GM18526 (cell line): ENCODE results near the gene AEBP1.

ENCODE experiments used
- POLR2A ChIP-seq: IDR thresholded peaks from 3 replicates; pipeline ENCODE4 v1.6.1; 2011; ENCODE audit not compliant: insufficient read length; ENCODE audit errors: extremely low read depth

The AEBP1 gene

DNA sequence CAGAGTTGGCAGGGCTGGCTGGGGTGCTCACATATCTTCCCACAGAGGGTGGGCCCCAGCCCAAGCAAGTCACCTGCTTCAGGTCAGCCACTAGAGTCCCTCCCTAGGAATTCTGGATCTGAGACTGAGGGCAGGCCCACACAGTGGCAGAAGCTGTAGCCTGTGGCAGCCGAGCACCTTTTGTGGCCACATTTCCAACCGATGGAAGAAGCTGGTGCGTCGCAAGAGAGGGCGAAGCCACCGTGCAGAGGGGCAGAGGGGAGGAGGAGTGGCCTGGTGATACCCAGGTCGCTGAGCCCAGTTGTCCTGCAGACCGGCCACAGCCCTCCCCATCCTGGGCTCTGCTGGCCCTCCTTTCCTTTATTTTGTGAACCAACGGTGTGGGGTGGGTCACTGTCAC is 27.1 kb upstream of the AEBP1 start:
- TF ChIP-seq POLR2A: no peak

DNA sequence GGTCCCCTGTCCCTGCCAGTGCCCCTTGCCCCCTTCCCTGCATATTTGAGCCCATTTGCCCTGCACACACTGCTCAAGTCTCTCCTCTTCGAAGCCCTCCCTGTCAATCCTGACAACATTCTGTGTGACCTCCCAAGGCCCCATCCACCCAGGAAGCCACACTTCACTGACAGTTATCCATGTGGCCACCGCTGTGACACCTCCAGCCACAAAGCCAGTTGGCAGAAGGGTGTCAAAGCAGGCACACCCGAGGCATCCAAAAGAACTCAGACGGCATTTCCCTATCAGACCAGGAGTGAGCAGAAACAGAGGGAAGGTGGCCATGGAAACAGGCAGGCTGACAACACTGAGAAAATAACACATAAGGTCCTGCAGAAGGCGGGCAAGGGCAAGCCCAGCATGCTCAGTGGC is 26.5 kb upstream of the AEBP1 start:
- TF ChIP-seq POLR2A: no peak

DNA sequence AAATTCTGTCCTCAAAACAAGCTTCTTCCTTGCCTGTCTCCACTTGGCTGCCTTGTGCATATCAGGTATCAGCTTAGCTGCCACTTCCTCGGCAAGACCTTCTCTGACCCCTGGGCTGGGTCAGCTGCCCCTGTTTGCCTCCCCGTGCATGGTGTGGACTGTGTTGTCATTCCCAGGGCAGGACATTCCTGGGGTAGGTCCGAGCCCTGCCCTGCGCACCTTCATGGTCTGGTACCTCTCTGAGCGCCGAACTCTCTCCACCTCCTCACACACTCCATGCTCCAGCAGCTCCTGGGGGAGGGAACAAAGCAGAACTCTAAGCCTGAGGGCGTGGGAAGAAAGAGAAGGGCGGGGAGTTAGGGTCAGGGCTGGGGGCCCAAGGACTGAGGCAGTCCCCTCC is 25.6 kb upstream of the AEBP1 start:
- no peak for TF ChIP-seq POLR2A

DNA sequence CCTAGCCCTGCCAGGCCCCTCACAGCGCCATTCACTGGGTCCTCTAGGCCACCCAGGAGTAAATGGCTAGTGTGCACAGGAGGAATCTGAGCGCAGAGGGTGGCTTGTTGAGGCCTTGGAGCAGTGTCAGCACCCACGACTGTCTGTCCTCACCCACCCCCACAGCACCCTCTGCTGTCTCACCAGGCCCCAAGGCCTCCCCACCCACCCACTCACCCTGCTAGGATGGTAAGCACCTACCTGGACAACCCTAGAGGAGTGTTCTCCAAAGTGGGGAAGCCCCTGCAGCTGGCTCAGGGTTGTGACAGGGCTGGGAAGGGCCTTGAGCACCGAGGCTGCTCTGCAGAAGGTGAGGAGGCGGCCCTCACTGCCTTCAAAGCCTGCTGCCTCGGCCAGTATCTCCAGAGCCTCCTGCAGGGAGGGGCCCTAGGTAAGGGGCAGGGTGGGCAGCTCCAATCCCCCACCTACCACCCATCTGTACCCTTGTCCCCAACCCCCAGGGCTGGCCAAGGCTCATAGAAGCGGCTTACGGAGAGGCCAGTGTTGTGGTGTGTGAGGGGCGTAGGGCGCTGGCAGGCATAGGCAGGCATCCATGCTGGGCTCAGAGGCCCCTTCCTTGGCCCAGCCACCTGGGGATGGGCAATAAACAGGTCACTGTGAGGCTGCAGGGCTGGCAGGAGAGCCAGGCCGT is 24.7 kb upstream of the AEBP1 start:
- TF ChIP-seq POLR2A: no peak

DNA sequence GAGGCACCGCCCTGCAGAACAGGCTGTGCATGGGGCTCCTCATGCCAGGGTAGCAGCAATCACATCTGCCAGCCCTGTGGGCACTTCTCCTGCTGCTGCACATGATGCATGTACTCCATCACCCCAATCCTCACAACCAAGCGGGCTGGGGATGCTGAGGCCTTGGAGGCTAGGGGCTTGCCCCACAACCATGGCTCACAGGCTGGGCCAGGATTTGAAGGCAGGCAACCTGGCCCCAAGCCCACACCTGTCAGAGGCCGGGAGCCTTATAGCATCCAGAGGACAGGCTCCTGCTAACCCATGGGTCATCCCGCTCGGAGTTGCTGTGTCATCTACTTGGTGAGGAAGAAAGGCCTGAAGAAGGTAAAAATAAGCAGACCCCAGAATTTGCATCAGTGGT is 24.0 kb upstream of the AEBP1 start:
- no peak for TF ChIP-seq POLR2A

DNA sequence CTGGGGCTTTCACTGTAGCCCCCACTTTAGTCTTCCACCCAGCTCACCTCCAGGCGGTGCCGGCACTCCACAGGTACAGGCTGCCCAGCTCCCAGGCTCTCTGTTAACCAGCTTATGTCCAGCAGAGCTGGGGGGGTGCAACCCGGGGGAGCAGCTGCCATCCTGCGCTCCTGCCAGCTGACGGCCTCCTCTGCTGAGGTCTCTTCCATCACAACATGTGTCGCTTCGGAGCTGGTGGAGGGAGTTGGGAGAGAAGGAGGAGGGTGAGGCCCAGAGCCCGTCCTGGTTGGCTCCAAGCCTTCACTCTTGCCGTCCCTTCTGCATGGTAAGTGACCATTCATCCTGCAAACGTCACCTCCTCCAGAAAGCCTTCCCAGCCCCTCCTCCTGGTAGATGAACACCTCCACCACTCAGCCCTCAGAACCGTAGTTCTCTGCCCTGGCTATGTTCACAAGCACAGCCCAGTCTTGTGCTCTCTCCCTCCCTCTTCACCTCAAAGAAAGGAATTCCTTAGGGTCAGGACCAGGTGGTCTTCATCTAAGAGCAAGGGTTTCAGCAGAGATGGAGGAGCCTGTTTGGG is 23.4 kb upstream of the AEBP1 start:
- TF ChIP-seq POLR2A: no peak

DNA sequence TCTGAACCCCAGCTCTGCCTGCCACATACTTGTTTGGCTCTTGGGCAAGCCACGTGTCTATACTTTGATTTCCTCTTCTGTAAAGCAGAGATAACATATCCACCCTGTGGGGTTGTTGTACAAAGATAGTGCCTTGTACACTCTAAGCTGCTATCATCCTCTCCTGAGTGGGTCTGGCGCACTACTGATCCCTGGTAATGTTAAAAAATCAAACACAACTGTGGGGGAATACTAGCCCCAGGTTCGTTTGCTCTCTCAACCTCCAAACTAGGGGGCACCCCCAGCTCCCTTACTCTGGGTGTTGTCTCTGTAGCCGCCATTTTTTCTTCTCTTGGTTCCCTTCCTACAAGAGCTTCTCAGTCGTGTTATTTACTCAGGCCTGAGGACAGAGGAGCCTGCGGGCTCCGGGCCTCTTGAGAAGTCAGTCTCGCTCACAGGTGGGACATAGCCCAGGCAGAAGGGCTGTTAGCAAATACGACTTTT is 22.8 kb upstream of the AEBP1 start:
- TF ChIP-seq POLR2A: no peak

DNA sequence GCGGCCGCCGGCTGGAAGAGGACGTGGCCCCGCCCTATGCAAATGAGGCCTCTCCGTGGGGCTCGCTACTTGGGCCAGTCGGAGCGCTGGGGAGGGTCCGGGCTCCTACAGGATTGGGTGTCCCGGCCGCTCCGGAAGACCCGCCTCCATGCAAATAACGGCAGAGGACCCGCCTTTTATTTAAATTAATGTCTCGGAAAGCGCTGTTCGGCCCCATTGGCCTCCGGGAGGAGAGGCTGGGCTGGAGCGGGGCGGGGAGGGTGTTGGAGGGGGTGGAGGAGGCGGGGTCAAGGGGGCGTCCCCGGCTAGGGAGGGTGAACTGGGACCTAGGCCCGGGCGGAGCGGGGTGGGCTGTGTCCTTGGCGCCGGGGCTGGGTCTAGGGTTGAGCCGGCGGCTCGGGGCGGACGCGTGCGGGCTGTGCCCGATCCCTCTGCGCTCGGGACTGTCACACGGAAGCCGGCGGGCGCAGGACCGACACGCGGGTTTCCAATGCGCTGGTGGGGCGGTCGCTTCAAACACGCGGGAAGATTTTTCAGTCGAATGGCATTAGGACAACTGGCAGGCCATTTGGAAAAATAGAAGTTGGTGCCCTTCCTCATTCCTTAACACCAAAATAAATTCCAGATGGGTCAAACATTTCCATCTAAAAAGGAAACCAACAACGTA is 21.5 kb upstream of the AEBP1 start:
- TF ChIP-seq POLR2A: peak; percentile 40

DNA sequence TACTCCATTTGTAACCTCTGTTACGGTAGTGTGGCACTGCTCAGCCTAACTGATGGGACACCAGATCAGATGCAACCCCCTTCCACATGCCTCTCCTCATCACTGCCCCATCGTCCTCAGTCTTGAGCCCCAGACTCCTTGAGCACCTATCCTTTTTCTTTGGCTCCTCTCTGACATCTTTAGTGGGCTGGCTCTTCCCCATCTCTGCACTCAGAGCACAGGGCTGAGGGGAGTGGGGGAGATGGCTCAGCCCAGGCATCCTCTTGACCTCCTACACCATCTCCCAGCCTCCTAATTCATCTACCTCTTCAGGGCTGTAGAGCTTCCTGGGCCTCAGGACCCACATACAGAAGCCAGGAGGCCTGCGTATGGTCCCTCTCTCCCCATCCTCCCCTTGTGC is 20.3 kb upstream of the AEBP1 start:
- no peak for TF ChIP-seq POLR2A

DNA sequence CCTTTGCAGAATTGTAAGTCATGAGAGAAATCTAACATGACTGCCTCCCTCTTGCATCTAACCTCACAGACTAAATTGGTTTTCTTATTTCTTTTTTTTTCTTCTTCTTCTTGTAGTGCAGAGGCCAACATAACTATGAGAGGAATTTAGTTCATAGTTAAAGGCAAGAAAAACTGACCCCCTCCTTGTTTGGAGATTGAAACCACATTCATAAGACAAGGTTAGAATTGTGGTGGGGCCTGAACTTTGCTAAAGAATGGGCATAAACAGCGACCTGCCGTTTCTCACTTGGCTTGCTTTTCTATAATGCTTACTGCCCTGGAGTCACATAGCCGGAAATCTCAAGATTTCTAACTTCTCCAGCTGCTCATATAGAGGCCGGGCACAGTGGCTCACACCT is 19.4 kb upstream of the AEBP1 start:
- no peak for TF ChIP-seq POLR2A

DNA sequence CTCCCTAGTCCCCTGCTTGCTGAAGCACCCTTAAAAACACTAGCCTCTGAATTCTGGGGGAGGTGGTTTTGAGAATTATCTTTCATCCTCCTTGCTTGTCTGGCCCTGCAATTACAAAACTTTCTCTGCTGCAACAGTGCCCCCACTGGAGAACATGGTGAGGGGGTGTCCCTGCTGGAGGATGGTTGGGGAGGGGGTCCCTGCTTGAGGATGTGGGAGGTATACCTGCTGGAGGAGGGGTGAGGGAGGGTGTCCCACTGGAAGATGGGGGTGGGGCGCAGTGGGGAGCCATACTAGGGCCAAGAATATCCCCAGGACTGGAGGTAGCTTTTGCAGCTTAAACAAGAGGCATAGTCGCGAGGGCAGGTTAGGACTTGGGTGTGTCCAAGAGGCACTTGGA is 18.6 kb upstream of the AEBP1 start:
- no peak for TF ChIP-seq POLR2A

DNA sequence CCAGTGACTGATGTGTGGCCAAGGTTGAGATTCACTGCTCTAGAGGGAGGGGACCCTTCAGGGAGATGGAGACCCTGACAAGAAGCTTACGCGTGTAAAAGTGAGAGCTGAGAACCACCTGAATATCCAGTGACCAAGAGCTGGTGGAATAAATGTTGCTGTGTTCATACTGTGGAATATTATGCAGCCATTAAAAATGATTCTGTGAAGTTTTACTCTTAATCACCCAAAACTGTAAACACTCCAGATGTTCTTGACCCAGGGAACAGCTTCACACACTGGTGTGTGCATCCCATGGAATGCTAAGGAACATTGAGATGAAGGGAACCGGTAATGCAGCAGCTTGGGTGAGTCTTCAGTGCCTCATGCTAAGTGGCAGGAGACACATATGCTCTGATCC is 17.5 kb upstream of the AEBP1 start:
- TF ChIP-seq POLR2A: no peak

DNA sequence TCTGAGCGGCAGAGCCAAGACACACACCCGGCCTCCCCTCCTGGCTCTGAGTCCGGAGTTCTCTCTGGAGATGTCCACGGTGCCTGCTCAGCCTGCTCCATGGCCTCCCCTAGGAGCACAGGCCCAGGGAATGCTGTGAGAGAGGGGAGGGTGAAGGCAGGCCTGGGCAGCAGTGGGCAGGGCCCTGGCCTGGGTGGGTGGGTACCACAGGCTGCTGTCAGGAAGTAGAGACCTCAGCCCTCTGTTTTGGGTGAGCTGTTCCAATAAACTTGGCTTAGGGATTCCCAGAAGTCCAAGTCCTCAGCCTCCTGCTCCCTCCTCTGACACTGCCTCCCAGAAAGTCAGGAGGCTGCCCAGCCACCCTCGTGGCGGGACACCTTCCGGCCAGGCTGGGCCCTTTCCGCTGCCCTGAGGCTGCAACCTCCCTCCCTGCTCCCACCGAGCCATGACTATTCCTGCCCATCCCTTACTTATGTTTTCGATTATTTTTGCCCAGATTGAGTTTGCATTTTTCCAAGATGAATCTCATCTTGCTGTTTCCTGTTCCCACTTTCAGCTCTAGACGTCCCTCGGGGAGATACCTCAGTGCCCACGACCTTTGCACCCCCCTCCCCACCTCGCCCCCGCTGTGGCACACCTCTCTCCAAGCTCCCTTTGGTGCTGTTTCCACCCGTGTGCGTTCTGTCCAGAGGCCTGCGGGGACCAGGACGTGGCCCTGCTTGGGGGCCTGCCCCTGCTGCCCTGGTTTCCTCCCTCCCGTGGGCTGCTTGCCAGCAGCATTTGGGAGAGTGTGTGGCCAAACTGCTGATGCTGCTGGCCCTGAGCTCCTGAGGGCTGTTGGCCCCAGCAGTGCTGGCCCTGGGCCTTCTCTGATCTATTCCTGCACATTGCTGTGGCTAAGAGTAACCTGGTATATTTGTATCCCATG is 16.0 kb upstream of the AEBP1 start:
- no peak for TF ChIP-seq POLR2A

DNA sequence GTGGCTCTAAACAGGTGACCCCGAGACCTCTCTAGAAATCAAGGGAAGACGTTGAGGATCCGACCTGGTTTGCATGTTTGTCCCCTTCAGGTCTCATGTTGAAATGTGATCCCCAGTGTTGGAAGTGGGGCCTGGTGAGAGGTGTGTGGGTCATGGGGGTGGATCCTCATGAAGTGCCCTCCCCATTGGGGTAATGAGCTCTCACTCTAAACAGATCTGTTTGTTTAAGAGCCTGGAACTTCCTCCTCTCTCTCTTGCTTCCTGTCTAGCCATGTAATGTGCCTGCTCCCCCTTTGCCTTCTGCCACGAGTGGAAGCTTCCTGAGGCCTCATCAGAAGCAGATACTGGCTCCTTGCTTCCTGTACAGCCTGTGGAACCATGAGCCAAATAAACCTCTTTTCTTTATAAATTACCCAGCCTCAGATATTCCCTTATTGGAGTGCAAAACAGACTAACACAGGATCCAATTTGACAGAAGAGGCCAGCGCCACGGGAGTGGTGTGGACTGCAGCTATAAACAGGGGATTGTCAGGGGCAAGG is 11.0 kb upstream of the AEBP1 start:
- TF ChIP-seq POLR2A: no peak

DNA sequence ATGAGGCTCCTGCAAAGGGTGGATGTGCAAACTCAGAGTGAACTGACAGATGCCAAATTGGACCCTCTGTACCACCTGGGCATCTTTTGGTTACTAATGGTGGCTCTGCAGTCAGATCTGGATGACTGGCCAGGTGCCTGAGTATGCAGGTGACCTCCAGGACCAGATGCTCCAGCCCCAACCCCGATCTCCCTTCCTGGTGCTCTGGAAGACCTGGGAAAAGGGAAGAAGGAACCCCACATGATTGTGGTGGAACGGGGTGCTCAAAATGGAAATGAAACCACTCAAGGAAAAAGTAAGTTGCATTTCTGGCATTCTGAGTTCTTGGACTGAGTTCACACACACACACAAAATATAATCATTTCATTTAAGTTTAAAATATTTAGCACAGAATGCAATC is 9.8 kb upstream of the AEBP1 start:
- TF ChIP-seq POLR2A: no peak

DNA sequence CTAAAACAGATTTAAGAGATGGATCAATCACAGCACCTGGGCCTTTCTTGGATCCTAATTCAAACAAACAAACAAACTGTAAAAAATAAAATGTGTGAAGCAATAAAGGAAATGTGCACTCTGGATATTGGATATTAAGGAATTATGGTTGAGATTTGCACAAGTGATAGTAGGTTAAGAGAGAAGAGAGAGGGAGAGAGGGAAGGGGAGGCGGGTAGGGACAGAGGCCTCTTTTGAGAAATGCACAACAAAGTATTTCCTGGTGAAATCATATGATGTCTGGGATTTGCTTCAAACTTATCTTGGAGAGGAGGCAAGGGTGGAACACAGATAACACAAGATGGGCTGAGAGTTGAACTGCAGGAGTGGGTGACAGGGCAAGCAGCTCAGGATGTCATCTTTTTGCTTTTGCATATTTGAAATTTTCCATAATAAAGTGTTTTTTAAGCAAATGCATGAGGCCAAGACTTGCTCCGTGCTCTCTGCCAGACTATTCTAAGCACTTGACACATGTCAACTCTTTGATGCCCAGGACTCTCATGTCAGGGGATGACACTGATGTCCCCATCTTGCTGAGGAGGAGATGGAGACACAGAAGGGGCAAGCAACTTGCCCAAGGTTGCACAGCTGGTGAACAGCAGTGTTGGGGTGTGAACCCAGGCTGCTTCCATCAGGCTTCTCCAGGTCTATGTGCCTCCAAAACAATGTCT is 9.1 kb upstream of the AEBP1 start:
- no peak for TF ChIP-seq POLR2A
